ENCODE results near the gene LINGO4.

Gene LINGO4

GRCh38 chr1:151839082-151839412 lies 33.8 kb upstream of the LINGO4 start:
- POLR2A ChIA-PET = no interaction called here
- TF ChIP-seq ZNF513 (tag by site-specific recombination; IDR thresholded peaks at IDR 0.05) (no peak), ZEB2 (tag by site-specific recombination; IDR thresholded peaks at IDR 0.05) (no peak), ZNF529 (tag by site-specific recombination; IDR thresholded peaks at IDR 0.05; ENCODE audit: insufficient replicate concordance) (no peak), ZNF10 (tag by site-specific recombination; IDR thresholded peaks at IDR 0.05) (no peak), ZNF777 (tag by site-specific recombination; IDR thresholded peaks at IDR 0.05; ENCODE audit: borderline replicate concordance) (no peak), MZF1 (tag by site-specific recombination; IDR thresholded peaks at IDR 0.05; ENCODE audit: borderline replicate concordance) (no peak), GLI4 (tag by site-specific recombination; IDR thresholded peaks at IDR 0.05) (no peak), ZNF510 (tag by site-specific recombination; IDR thresholded peaks at IDR 0.05; ENCODE audit: insufficient replicate concordance) (no peak), GLI2 (tag by site-specific recombination; IDR thresholded peaks at IDR 0.05; ENCODE audit: borderline replicate concordance, low read depth) (no peak), ZNF585B (tag by site-specific recombination; IDR thresholded peaks at IDR 0.05) (no peak), ZNF433 (tag by site-specific recombination; IDR thresholded peaks at IDR 0.05; ENCODE audit: low read depth) (no peak)
- H3K9me3 ChIP-seq (ENCODE audit: control insufficient read depth, insufficient read depth, low read depth, low read length) = no peaks in the 10 kb centered on the region
- H3K36me3 ChIP-seq (ENCODE audit: control insufficient read depth in 2 of 2, insufficient read depth in 1 of 2, low read length in 2 of 2) = no peaks in the 10 kb centered on the region
- H3K27ac ChIP-seq (ENCODE audit: extremely low read depth, low read depth, low read length) = no peak overlapping the region
- H3K4me3 ChIP-seq (ENCODE audit: low read depth, low read length) = no peak overlapping the region
- H3K4me1 ChIP-seq (ENCODE audit: control insufficient read depth, insufficient read depth, low read length) = no peaks in the 10 kb centered on the region
- CTCF ChIA-PET = no interaction called here

GRCh38 chr1:151838222-151839081 lies 33.2 kb upstream of the LINGO4 start:
- H3K4me3 ChIP-seq (ENCODE audit: low read depth, low read length) = no peak overlapping the region

More at GRCh38 chr1:151838222-151839081, 33.2 kb upstream of the LINGO4 start:
- Histone ChIP-seq H3K9me3 (ENCODE audit: control insufficient read depth, insufficient read depth, low read depth, low read length) (no peaks in the 10 kb centered on the region), H3K4me1 (ENCODE audit: control insufficient read depth, insufficient read depth, low read length) (no peaks in the 10 kb centered on the region), H3K27ac (ENCODE audit: extremely low read depth, low read depth, low read length) (no peak overlapping the region), H3K36me3 (ENCODE audit: control insufficient read depth in 2 of 2, insufficient read depth in 1 of 2, low read length in 2 of 2) (no peaks in the 10 kb centered on the region)
- ChIA-PET POLR2A (no interaction called here), CTCF (no interaction called here)
- TF ChIP-seq ZNF394 (tag by site-specific recombination; IDR thresholded peaks at IDR 0.05; ENCODE audit: borderline replicate concordance) (no peak), RBAK (tag by site-specific recombination; IDR thresholded peaks at IDR 0.05) (no peak), ZSCAN30 (tag by site-specific recombination; IDR thresholded peaks at IDR 0.05) (no peak), ZNF214 (tag by site-specific recombination; IDR thresholded peaks at IDR 0.05; ENCODE audit: borderline replicate concordance) (no peak), ZNF571 (tag by site-specific recombination; IDR thresholded peaks at IDR 0.05) (no peak), ZNF510 (tag by site-specific recombination; IDR thresholded peaks at IDR 0.05; ENCODE audit: insufficient replicate concordance) (no peak), ZNF37A (tag by site-specific recombination; IDR thresholded peaks at IDR 0.05) (no peak), ZNF514 (tag by site-specific recombination; IDR thresholded peaks at IDR 0.05) (no peak), ZNF664 (tag by site-specific recombination; IDR thresholded peaks at IDR 0.05) (no peak), ZBTB8A (tag by site-specific recombination; IDR thresholded peaks at IDR 0.05) (no peak), ZNF529 (tag by site-specific recombination; IDR thresholded peaks at IDR 0.05; ENCODE audit: insufficient replicate concordance) (no peak), KLF1 (tag by site-specific recombination; IDR thresholded peaks at IDR 0.05) (no peak), ZNF302 (tag by site-specific recombination; IDR thresholded peaks at IDR 0.05; ENCODE audit: low read depth) (no peak), ZNF280D (tag by site-specific recombination; IDR thresholded peaks at IDR 0.05) (no peak), KLF16 (tag by site-specific recombination; IDR thresholded peaks at IDR 0.05) (no peak), ZNF777 (tag by site-specific recombination; IDR thresholded peaks at IDR 0.05; ENCODE audit: borderline replicate concordance) (no peak), SCRT2 (tag by site-specific recombination; IDR thresholded peaks at IDR 0.05) (no peak), ZNF280C (tag by site-specific recombination; IDR thresholded peaks at IDR 0.05) (no peak), ZNF701 (tag by site-specific recombination; IDR thresholded peaks at IDR 0.05) (no peak)

Data from HEK293 (cell line).